Left lung (tissue), 10 donors: ENCODE measurements around the gene ZNF709. TPM values are rescaled to one million over a fixed set of nuclear protein-coding genes. Genes with fewer than 3 reads are reported as not detected.
"Not testable (repeated sequence)": the region's sequence is repeated elsewhere in the genome, so short reads cannot be mapped to it uniquely, and the experiment has no call there.

Experiments
- ATAC-seq: fragments of 200-7000 bp; cut with Tn5 transposase; one replicate; pipeline ENCODE4 v1.9.1; 2020; ENCODE audit warnings: moderate library complexity
- DNase-seq, 4 donors: peaks; one replicate each; pipeline ENCODE4 v3.0.0-alpha.2; 2013 to 2020
- H3K27ac ChIP-seq, 2 donors: fragments of 200-600 bp; sonication (generic) in 1 of 2; one replicate each; pipeline versions ENCODE4 v1.5.0 to v1.8.0; 2020 to 2021
- H3K27me3 ChIP-seq, 2 donors: fragments of 200-600 bp; sonication (generic) in 1 of 2; one replicate each; pipeline versions ENCODE4 v1.5.0 to v1.8.0; 2020 to 2021
- H3K36me3 ChIP-seq, 2 donors: fragments of 200-600 bp; sonication (generic) in 1 of 2; one replicate each; pipeline versions ENCODE4 v1.5.0 to v1.8.0; 2020 to 2021
- H3K4me1 ChIP-seq, 2 donors: fragments of 200-600 bp; one replicate each; pipeline ENCODE4 v1.8.0; 2021
- H3K4me3 ChIP-seq, 2 donors: fragments of 200-600 bp; sonication (generic) in 1 of 2; one replicate each; pipeline versions ENCODE4 v1.5.0 to v1.8.0; 2020 to 2021; ENCODE audit warnings: mild to moderate bottlenecking in 1 of 2
- H3K9me3 ChIP-seq, 2 donors: fragments of 200-600 bp; sonication (generic) in 1 of 2; one replicate each; pipeline versions ENCODE4 v1.5.0 to v1.8.0; 2020 to 2021
- intact Hi-C, 2 donors: fragments of 100-400 bp; cut with DNase I; formaldehyde crosslinking; loops; one replicate each; pipeline versions ENCODE4 v1.11.2 to v1.14.2; 2022
- polyA plus RNA-seq, 6 donors: library from polyadenylated mRNA; unstranded; fragments of 120-200 nt; gene quantifications; one replicate each; pipeline ENCODE4 v1.2.1, GENCODE V29; 2013; ENCODE audit not compliant: insufficient read length in 6 of 6
- total RNA-seq, 2 donors: library from RNA; stranded (reverse); fragmentation: NEBNext Ultra II Directional; extraction: Animal tissue kit (Norgen Biotek cat#: 25700); gene quantifications; one replicate each; pipeline ENCODE4 v1.2.1, GENCODE V29; 2021
- TF ChIP-seq, protein P1 (sequence below), 2 donors: fragments of 200-600 bp; sonication (generic) in 1 of 2; IDR thresholded peaks; one replicate each; pipeline versions ENCODE4 v1.5.0 to v1.8.0; 2021; ENCODE audit warnings: antibody characterized with exemption in 2 of 2
- donor health status: DM: no; HTN: yes; CAD: no.
- donor health status: DM: no; HTN: no; CAD: no.

Gene ZNF709
- total and polyA plus RNA-seq, 8 donors, result 1.8 to 10.4 (median 8.6) TPM

DNA sequence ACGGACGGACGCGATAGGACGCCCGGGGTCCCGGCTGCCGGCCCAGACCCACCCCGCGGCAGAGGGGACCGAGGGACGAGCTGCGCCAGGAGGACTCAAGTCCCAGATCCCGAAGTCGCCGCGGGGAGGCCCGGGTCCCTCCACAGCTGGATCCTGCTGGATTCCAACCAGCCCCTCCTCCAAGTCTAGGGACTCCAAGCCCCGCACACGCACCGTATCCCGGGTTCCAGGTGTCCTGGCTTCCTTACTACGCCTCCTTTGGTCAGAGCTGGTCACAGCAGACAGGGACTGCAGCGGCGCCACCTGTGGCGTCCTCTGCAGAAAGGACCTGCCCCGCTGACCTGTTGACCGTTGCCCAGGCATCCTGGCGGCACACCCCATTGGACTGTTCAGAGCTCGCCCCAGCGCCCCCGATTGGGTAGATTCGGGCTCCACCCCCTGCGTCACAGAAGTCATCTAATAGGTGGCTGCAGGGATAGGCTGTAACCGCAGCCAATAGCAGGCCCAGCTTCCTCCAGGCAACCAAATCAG lies 29.0 kb upstream of the ZNF709 start:
- Histone ChIP-seq H3K4me3 (no peak overlapping the region), H3K27me3 (peaks cover 0 to 7% of the 10 kb centered on the region in 2 donors), H3K36me3 (peaks cover 0 to 6% of the 10 kb centered on the region in 2 donors), H3K9me3 (peaks cover 0 to 70% of the 10 kb centered on the region in 2 donors), H3K27ac (no peak overlapping the region), H3K4me1 (no peaks in the 10 kb centered on the region)
- DNase-seq (peak in 2 of 4 donors; percentile 28 to 74), ATAC-seq (no peak)
- TF ChIP-seq, protein P1, sequence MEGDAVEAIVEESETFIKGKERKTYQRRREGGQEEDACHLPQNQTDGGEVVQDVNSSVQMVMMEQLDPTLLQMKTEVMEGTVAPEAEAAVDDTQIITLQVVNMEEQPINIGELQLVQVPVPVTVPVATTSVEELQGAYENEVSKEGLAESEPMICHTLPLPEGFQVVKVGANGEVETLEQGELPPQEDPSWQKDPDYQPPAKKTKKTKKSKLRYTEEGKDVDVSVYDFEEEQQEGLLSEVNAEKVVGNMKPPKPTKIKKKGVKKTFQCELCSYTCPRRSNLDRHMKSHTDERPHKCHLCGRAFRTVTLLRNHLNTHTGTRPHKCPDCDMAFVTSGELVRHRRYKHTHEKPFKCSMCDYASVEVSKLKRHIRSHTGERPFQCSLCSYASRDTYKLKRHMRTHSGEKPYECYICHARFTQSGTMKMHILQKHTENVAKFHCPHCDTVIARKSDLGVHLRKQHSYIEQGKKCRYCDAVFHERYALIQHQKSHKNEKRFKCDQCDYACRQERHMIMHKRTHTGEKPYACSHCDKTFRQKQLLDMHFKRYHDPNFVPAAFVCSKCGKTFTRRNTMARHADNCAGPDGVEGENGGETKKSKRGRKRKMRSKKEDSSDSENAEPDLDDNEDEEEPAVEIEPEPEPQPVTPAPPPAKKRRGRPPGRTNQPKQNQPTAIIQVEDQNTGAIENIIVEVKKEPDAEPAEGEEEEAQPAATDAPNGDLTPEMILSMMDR (IDR thresholded peaks at IDR 0.05), result no peak
- intact Hi-C loops, result no loop called here

DNA sequence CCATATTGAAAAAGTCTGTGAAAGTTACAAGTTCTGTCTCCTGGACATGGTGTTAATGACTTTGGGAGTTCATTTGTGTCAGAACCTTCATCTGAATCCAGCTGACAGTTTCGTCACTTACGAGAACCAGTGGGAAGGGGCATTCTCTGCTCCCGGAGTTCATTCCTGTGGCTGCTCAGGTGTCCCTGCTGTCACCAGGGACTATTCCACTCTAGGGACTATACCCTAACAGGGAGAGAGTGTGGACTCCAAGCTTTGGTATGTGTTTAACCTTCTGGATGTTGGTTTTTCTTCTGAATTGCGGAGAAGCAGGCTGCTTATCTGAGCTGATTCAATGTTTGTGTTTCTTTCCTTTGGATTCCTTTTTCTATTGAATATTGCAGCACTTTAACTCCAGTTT lies 12.4 kb upstream of the ZNF709 start:
- no peaks in the 10 kb centered on the region for H3K27me3 ChIP-seq
- H3K9me3 ChIP-seq, result no peaks in the 10 kb centered on the region
- TF ChIP-seq, protein P1 (IDR thresholded peaks at IDR 0.05), result no peak
- DNase-seq (no peak), ATAC-seq (no peak)
- no peaks in the 10 kb centered on the region for H3K36me3 ChIP-seq
- intact Hi-C loops, result no loop called here
- H3K4me1 ChIP-seq, result peaks cover 0 to 9% of the 10 kb centered on the region in 2 donors
- H3K4me3 ChIP-seq, result no peak overlapping the region
- H3K27ac ChIP-seq, result no peak overlapping the region

DNA sequence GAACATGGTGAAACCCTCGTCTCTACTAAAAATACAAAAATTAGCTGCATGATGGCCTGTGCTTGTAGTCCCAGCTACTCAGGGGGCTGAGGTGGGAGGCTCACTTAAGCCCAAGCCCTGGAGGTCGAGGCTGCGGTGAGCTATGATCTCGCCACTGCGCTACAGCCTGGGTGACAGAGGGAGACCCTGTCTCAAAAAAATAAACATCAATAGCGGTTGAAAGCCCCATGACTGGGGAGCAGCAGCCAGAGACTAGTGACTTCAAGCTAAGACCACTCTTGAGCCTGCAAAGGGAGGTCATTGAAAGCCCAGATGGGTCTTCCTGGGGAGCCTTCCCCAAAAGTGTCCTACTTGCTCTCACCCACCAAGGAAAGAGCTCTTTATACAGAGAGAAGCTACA lies 11.9 kb upstream of the ZNF709 start:
- Histone ChIP-seq H3K9me3 (no peaks in the 10 kb centered on the region), H3K4me3 (no peak overlapping the region), H3K27me3 (no peaks in the 10 kb centered on the region), H3K4me1 (peaks cover 0 to 9% of the 10 kb centered on the region in 2 donors), H3K36me3 (no peaks in the 10 kb centered on the region), H3K27ac (no peak overlapping the region)
- DNase-seq, result no peak
- intact Hi-C loops, result no loop called here
- TF ChIP-seq, protein P1 (IDR thresholded peaks at IDR 0.05), result no peak
- ATAC-seq, result no peak

DNA sequence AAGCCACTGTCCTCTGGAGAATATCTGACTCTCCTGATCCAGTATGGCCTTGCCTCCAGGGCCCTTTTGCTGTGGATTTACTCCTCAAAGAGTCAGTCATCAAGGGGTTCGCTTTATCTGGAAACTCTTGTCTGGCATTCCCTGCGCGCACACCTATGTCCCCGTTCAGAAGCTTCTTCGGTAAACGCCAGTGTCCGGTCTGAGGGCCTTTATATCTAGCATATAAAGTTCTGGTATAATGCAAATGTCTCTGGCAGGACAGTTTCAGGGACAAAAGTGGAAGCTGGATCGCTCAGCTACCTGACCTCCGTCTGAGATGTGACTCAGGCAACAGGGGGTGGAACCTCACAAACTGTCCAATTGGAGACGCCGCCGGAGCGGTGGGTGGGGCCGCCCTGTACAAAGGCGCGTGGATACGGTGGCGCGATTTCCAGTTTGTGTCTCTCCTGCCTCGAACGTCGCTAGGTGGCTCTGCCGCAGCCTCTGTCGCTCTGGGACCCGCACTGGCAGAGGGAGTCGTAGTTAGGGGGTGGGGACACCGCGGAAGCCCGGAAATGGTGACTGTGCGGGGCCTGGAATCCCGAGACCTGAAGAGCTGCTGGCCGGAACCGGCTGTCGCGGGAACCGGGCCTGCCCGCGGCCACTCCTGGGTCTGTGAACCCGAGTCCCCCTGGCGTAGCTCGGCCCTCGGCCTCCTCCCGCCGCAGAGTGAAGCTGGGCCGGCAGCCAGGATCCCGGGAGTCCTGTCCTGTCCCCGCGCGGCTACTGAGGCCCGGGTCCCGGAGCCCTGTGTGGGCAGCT lies 10.6 kb upstream of the ZNF709 start:
- H3K4me3 ChIP-seq, result peak overlapping the region; percentile 52 to 64
- TF ChIP-seq, protein P1 (IDR thresholded peaks at IDR 0.05), result peak in 1 of 2 donors; percentile 26
- ATAC-seq (peak; percentile 100), DNase-seq (peak; percentile 90 to 95 (median 94))
- H3K27me3 ChIP-seq, result no peaks in the 10 kb centered on the region
- intact Hi-C loops, result no loop called here
- H3K27ac ChIP-seq, result peak overlapping the region; percentile 70 to 91
- peaks cover 0 to 9% of the 10 kb centered on the region in 2 donors for H3K4me1 ChIP-seq
- no peaks in the 10 kb centered on the region for H3K36me3 ChIP-seq
- no peaks in the 10 kb centered on the region for H3K9me3 ChIP-seq

DNA sequence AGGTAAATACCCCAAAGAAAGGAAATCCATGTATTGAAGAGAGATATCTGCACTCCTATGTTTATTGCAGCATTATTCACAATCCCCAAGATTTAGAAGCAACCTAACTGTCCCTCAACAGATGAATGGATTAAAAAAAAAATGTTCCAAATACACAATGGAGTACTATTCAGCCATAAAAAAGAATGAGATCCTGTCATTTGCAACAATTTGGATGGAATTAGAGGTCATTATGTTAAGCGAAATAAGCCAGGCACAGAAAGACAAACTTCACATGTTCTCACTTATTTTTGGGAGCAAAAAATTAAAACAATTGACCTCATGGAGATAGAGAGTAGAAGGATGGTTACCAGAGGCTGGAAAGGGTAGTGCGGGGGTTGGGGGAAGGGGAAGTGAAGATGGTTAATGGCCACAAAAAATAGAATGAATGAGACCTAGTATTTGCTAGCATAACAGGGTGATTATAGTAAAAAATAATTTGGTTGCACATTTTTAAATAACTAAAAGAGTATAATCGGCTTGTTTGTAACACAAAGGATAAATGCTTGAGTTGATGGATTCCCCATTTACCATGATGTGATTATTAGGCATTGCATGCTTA lies 9.7 kb upstream of the ZNF709 start:
- Histone ChIP-seq H3K4me3 (no peak overlapping the region), H3K27ac (peak overlapping the region; percentile 70 to 91), H3K36me3 (no peaks in the 10 kb centered on the region), H3K4me1 (peaks cover 0 to 9% of the 10 kb centered on the region in 2 donors), H3K27me3 (no peaks in the 10 kb centered on the region), H3K9me3 (no peaks in the 10 kb centered on the region)
- ATAC-seq, result no peak
- no peak for DNase-seq
- TF ChIP-seq, protein P1 (IDR thresholded peaks at IDR 0.05), result no peak
- intact Hi-C loops, result no loop called here

DNA sequence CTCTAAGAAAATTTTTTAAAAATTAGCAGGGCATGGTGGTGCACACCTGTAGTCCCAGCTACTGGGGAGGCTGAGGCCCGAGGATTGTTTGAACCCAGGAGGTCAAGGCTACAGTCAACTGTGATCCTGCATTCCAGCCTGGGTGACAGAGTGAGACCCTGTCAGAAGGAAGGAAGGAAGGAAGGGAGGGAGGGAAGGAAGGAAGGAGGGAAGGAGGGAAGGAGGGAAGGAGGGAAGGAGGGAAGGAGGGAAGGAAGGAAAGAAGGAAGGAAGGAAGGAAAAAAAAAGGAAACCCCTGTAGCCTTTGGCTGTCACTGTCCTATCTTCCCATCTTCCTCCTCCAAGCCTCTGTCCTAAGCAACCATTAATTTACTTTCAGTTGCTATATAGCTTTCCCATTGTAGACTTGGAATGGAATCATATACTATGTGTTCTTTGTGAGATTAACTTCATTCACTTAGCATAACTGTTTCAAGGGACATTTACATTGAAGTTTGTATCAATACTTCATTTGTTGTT lies 1.7 kb upstream of the ZNF709 start:
- H3K4me3 ChIP-seq, intact Hi-C loops, H3K27me3 ChIP-seq: not testable (repeated sequence)

More for the DNA sequence above, 1.7 kb upstream of the ZNF709 start:
- not testable (repeated sequence) for ATAC-seq, H3K36me3 ChIP-seq, H3K27ac ChIP-seq, H3K9me3 ChIP-seq, DNase-seq
- peaks cover 6 to 26% of the 10 kb centered on the region in 2 donors for H3K4me1 ChIP-seq
